WERI-Rb-1 (cell line): Measurements from ENCODE around the gene UNC5B.
A peak's percentile ranks its signal among the peaks of the same experiment; 100 is the strongest.

Experiments
- DNase-seq: peaks from one replicate; pipeline ENCODE4 v3.0.0-alpha.2; 2020
- H3K27ac ChIP-seq: fragments of 250-450 bp; sonication (Bioruptor Pico); 2 replicates; pipeline ENCODE4 v1.5.1; 2020; ENCODE audit warnings: mild to moderate bottlenecking, moderate library complexity
- H3K27me3 ChIP-seq: fragments of 250-450 bp; sonication (Bioruptor Pico); 2 replicates; pipeline ENCODE4 v1.5.1; 2021; ENCODE audit warnings: mild to moderate bottlenecking, low read depth, moderate library complexity; ENCODE audit not compliant: insufficient read depth, severe bottlenecking
- H3K36me3 ChIP-seq: fragments of 250-450 bp; sonication (Bioruptor Pico); 2 replicates; pipeline ENCODE4 v1.5.1; 2020; ENCODE audit warnings: mild to moderate bottlenecking, moderate library complexity
- H3K4me3 ChIP-seq: 2 replicates; pipeline ENCODE4 v1.5.1; 2011; ENCODE audit warnings: low read depth, mild to moderate bottlenecking, control low read depth, low read length
- H3K9me3 ChIP-seq: fragments of 250-450 bp; sonication (Bioruptor Pico); 2 replicates; pipeline ENCODE4 v1.5.1; 2021; ENCODE audit warnings: mild to moderate bottlenecking, moderate library complexity; ENCODE audit not compliant: severe bottlenecking
- CTCF ChIP-seq: IDR thresholded peaks from 2 replicates; pipeline ENCODE4 v1.5.1; 2011; ENCODE audit warnings: low read depth, mild to moderate bottlenecking, control low read depth, inconsistent platforms, low read length

UNC5B gene

GRCh38 chr10:71203716-71204115, 8.7 kb upstream of the UNC5B start:
- no peak for TF ChIP-seq CTCF
- no peak for DNase-seq
- H3K9me3 ChIP-seq: peaks cover 3% of the 10 kb centered on the region
- no peaks in the 10 kb centered on the region for H3K27me3 ChIP-seq
- peak overlapping the region; percentile 35; the same call in 1 of the 2 replicates for H3K27ac ChIP-seq
- H3K4me3 ChIP-seq: no peak overlapping the region
- H3K36me3 ChIP-seq: no peaks in the 10 kb centered on the region

- Histone ChIP-seq H3K27me3 (no peaks in the 10 kb centered on the region), H3K9me3 (no peaks in the 10 kb centered on the region), H3K4me3 (no peak overlapping the region), H3K36me3 (no peaks in the 10 kb centered on the region), H3K27ac (peak overlapping the region; percentile 35; the same call in 1 of the 2 replicates)
- no peak for DNase-seq
- no peak for TF ChIP-seq CTCF
Observed at GRCh38 chr10:71204746-71205145, 7.6 kb upstream of the UNC5B start.

GRCh38 chr10:71205468-71205867, 6.9 kb upstream of the UNC5B start:
- no peak for DNase-seq
- no peaks in the 10 kb centered on the region for H3K27me3 ChIP-seq
- H3K27ac ChIP-seq: no peak overlapping the region
- H3K9me3 ChIP-seq: no peaks in the 10 kb centered on the region
- no peak for TF ChIP-seq CTCF
- H3K4me3 ChIP-seq: no peak overlapping the region
- H3K36me3 ChIP-seq: no peaks in the 10 kb centered on the region

GRCh38 chr10:71206911-71207310, 5.5 kb upstream of the UNC5B start:
- DNase-seq: no peak
- no peak overlapping the region for H3K4me3 ChIP-seq
- no peak overlapping the region for H3K27ac ChIP-seq
- no peaks in the 10 kb centered on the region for H3K9me3 ChIP-seq
- H3K36me3 ChIP-seq: no peaks in the 10 kb centered on the region
- no peak for TF ChIP-seq CTCF
- H3K27me3 ChIP-seq: no peaks in the 10 kb centered on the region

GRCh38 chr10:71207578-71207977, 4.8 kb upstream of the UNC5B start:
- H3K27me3 ChIP-seq: no peaks in the 10 kb centered on the region
- DNase-seq: no peak
- no peak overlapping the region for H3K27ac ChIP-seq
- no peak overlapping the region for H3K4me3 ChIP-seq
- H3K36me3 ChIP-seq: no peaks in the 10 kb centered on the region
- no peak for TF ChIP-seq CTCF
- no peaks in the 10 kb centered on the region for H3K9me3 ChIP-seq

- H3K4me3 ChIP-seq: no peak overlapping the region
- no peak for TF ChIP-seq CTCF
- no peaks in the 10 kb centered on the region for H3K9me3 ChIP-seq
- H3K27ac ChIP-seq: no peak overlapping the region
- H3K27me3 ChIP-seq: no peaks in the 10 kb centered on the region
- no peaks in the 10 kb centered on the region for H3K36me3 ChIP-seq
- no peak for DNase-seq
Observed at GRCh38 chr10:71209352-71209715, 3.0 kb upstream of the UNC5B start.
